HEK293 (cell line): ENCODE data around the gene KCNK2.

Experiments used
- CTCF ChIA-PET: fragments of 350-600 bp; formaldehyde crosslinking; extraction: SDS; loops from one replicate; lab custom pipeline; 2021; ENCODE audit warnings: antibody characterized with exemption; lab: Yijun Ruan, JAX
- POLR2A ChIA-PET: fragments of 300-600 bp; formaldehyde crosslinking; extraction: SDS; loops from one replicate; lab custom pipeline; 2020; ENCODE audit warnings: antibody characterized with exemption, inconsistent platforms; lab: Yijun Ruan, JAX
- H3K27ac ChIP-seq: fragments of 200-500 bp; sonication (Bioruptor generic); 2 replicates; pipeline ENCODE4 v1.5.1; 2014; ENCODE audit warnings: low read depth, low read length, control low read depth, inconsistent platforms; ENCODE audit errors: extremely low read depth
- H3K36me3 ChIP-seq, 2 experiments: fragments of 200-500 bp in 1 of 2; sonication (Bioruptor generic) in 1 of 2; 1 replicate in 1 of 2; 2 replicates in 1 of 2; pipeline ENCODE4 v1.5.1; 2014 to 2017; ENCODE audit warnings: inconsistent platforms in 2 of 2, low read length in 2 of 2; ENCODE audit not compliant: control insufficient read depth in 2 of 2, insufficient read depth in 1 of 2
- H3K4me1 ChIP-seq: fragments of 200-500 bp; sonication (Bioruptor generic); 2 replicates; pipeline ENCODE4 v1.5.1; 2014; ENCODE audit warnings: mild to moderate bottlenecking, low read length, inconsistent platforms; ENCODE audit not compliant: control insufficient read depth, insufficient read depth
- H3K4me3 ChIP-seq: 2 replicates; pipeline ENCODE4 v1.5.1; 2011; ENCODE audit warnings: low read depth, mild to moderate bottlenecking, control low read depth, low read length, moderate library complexity
- H3K9me3 ChIP-seq: fragments of 200-500 bp; sonication (Bioruptor generic); 2 replicates; pipeline ENCODE4 v1.5.1; 2014; ENCODE audit warnings: low read depth, low read length, inconsistent platforms; ENCODE audit not compliant: control insufficient read depth, insufficient read depth
- AEBP2 ChIP-seq: fragments of 450-650 bp; formaldehyde crosslinking; IDR thresholded peaks from 2 replicates; pipeline ENCODE4 v1.5.1; 2016; ENCODE audit warnings: missing biosample characterization, missing genetic modification characterization, borderline replicate concordance
- BCL11B ChIP-seq: fragments of 450-650 bp; formaldehyde crosslinking; IDR thresholded peaks from 2 replicates; pipeline ENCODE4 v1.5.1; 2016; ENCODE audit warnings: low read depth, missing biosample characterization, missing genetic modification characterization
- HOXC10 ChIP-seq: sonication (generic); formaldehyde crosslinking; IDR thresholded peaks from 2 replicates; pipeline ENCODE4 v1.8.1; 2023; ENCODE audit warnings: mild to moderate bottlenecking, missing genetic modification reagents
- PRDM1 ChIP-seq: fragments of 450-650 bp; formaldehyde crosslinking; IDR thresholded peaks from 2 replicates; pipeline ENCODE4; 2016; ENCODE audit warnings: missing biosample characterization, missing genetic modification characterization
- SALL2 ChIP-seq: fragments of 450-650 bp; formaldehyde crosslinking; IDR thresholded peaks from 2 replicates; pipeline ENCODE4 v1.5.0; 2017; ENCODE audit warnings: missing biosample characterization, mild to moderate bottlenecking, missing genetic modification characterization, borderline replicate concordance
- ZBTB21 ChIP-seq: fragments of 450-650 bp; formaldehyde crosslinking; IDR thresholded peaks from 2 replicates; pipeline ENCODE4 v1.5.1; 2017; ENCODE audit warnings: missing biosample characterization, missing genetic modification characterization
- ZNF19 ChIP-seq: fragments of 450-650 bp; formaldehyde crosslinking; IDR thresholded peaks from 2 replicates; pipeline ENCODE4; 2016; ENCODE audit warnings: missing biosample characterization, missing genetic modification characterization, low read depth
- ZNF26 ChIP-seq: fragments of 450-650 bp; formaldehyde crosslinking; IDR thresholded peaks from 2 replicates; pipeline ENCODE4 v1.5.1; 2016; ENCODE audit warnings: missing biosample characterization, missing genetic modification characterization
- ZNF266 ChIP-seq: fragments of 450-650 bp; formaldehyde crosslinking; IDR thresholded peaks from 2 replicates; pipeline ENCODE4 v1.5.1; 2016; ENCODE audit warnings: missing biosample characterization, missing genetic modification characterization, low read depth
- ZNF398 ChIP-seq: fragments of 450-650 bp; formaldehyde crosslinking; IDR thresholded peaks from 2 replicates; pipeline ENCODE4 v1.5.1; 2017; ENCODE audit warnings: missing biosample characterization, missing genetic modification characterization
- ZNF596 ChIP-seq: fragments of 450-650 bp; IDR thresholded peaks from 2 replicates; pipeline ENCODE4 v1.5.0; 2018; ENCODE audit warnings: missing biosample characterization, mild to moderate bottlenecking, missing genetic modification characterization, moderate library complexity
- ZNF629 ChIP-seq: fragments of 450-650 bp; formaldehyde crosslinking; IDR thresholded peaks from 2 replicates; pipeline ENCODE4 v1.5.1; 2017; ENCODE audit warnings: missing biosample characterization, missing genetic modification characterization
- ZNF704 ChIP-seq: fragments of 450-650 bp; formaldehyde crosslinking; IDR thresholded peaks from 2 replicates; pipeline ENCODE4 v1.5.1; 2016; ENCODE audit warnings: missing biosample characterization, missing genetic modification characterization
- ZNF76 ChIP-seq: fragments of 450-650 bp; formaldehyde crosslinking; IDR thresholded peaks from 2 replicates; pipeline ENCODE4; 2016; ENCODE audit warnings: low read depth, missing biosample characterization, missing genetic modification characterization, borderline replicate concordance
- ZNF768 ChIP-seq: fragments of 450-650 bp; formaldehyde crosslinking; IDR thresholded peaks from 2 replicates; pipeline ENCODE4 v1.5.1; 2018; ENCODE audit warnings: missing biosample characterization, mild to moderate bottlenecking, missing genetic modification characterization
- TF ChIP-seq, protein P1 (sequence below): fragments of 450-650 bp; formaldehyde crosslinking; IDR thresholded peaks from 2 replicates; pipeline ENCODE4 v1.5.1; 2016; ENCODE audit warnings: missing biosample characterization, missing genetic modification characterization
- TF ChIP-seq, protein P2 (sequence below): fragments of 450-650 bp; formaldehyde crosslinking; IDR thresholded peaks from 2 replicates; pipeline ENCODE4 v1.5.1; 2016; ENCODE audit warnings: missing biosample characterization, missing genetic modification characterization
- TF ChIP-seq, protein P3 (sequence below): fragments of 450-650 bp; formaldehyde crosslinking; optimal IDR thresholded peaks from 2 replicates; pipeline ENCODE3; 2016; ENCODE audit warnings: missing biosample characterization, mild to moderate bottlenecking, missing genetic modification characterization
- TF ChIP-seq, protein P4 (sequence below): fragments of 450-650 bp; formaldehyde crosslinking; IDR thresholded peaks from 2 replicates; pipeline ENCODE4 v1.5.1; 2016; ENCODE audit warnings: missing biosample characterization, missing genetic modification characterization, borderline replicate concordance

Gene KCNK2

DNA sequence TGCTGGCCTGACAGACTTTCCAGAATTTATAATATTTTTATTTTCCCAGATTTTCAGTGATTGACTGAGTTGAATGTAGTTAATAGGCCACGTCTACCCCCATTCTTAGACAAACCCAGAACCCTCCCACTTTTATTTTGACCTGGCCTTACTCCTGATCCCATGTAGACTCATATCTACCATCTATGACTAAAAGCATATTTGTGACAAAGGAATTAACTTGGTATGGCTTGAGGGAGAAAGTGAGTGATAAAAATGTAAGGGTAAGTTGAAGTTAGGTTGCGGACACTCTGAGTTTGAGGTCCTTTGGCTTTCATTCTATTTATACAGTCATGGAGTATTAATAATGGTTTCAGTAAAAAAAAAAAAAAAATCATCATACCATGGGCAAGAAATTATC lies 168.4 kb downstream of the KCNK2 start (continued):
- TF ChIP-seq ZNF398 (tag by site-specific recombination): no peak

- CTCF ChIA-PET: no interaction called here
Measured at GRCh38 chr1:215251428-215251827, 168.9 kb downstream of the KCNK2 start.

More at GRCh38 chr1:215251428-215251827, 168.9 kb downstream of the KCNK2 start:
- Histone ChIP-seq H3K4me3 (no peak overlapping the region), H3K9me3 (no peaks in the 10 kb centered on the region), H3K4me1 (no peaks in the 10 kb centered on the region), H3K27ac (no peak overlapping the region), H3K36me3 (no peaks in the 10 kb centered on the region)
- POLR2A ChIA-PET: no interaction called here
- TF ChIP-seq PRDM1: no peak
- no peak for TF ChIP-seq ZNF768 (tag by site-specific recombination)
- no peak for TF ChIP-seq ZBTB21 (tag by site-specific recombination)
- TF ChIP-seq ZNF76 (tag by site-specific recombination): no peak
- TF ChIP-seq ZNF629 (tag by site-specific recombination): no peak
- TF ChIP-seq, protein P1, sequence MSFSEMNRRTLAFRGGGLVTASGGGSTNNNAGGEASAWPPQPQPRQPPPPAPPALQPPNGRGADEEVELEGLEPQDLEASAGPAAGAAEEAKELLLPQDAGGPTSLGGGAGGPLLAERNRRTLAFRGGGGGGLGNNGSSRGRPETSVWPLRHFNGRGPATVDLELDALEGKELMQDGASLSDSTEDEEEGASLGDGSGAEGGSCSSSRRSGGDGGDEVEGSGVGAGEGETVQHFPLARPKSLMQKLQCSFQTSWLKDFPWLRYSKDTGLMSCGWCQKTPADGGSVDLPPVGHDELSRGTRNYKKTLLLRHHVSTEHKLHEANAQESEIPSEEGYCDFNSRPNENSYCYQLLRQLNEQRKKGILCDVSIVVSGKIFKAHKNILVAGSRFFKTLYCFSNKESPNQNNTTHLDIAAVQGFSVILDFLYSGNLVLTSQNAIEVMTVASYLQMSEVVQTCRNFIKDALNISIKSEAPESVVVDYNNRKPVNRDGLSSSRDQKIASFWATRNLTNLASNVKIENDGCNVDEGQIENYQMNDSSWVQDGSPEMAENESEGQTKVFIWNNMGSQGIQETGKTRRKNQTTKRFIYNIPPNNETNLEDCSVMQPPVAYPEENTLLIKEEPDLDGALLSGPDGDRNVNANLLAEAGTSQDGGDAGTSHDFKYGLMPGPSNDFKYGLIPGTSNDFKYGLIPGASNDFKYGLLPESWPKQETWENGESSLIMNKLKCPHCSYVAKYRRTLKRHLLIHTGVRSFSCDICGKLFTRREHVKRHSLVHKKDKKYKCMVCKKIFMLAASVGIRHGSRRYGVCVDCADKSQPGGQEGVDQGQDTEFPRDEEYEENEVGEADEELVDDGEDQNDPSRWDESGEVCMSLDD (tag by site-specific recombination): no peak
- TF ChIP-seq BCL11B: no peak
- TF ChIP-seq SALL2: no peak
- no peak for TF ChIP-seq ZNF266 (tag by site-specific recombination)
- no peak for TF ChIP-seq ZNF26 (tag by site-specific recombination)
- TF ChIP-seq, protein P2, sequence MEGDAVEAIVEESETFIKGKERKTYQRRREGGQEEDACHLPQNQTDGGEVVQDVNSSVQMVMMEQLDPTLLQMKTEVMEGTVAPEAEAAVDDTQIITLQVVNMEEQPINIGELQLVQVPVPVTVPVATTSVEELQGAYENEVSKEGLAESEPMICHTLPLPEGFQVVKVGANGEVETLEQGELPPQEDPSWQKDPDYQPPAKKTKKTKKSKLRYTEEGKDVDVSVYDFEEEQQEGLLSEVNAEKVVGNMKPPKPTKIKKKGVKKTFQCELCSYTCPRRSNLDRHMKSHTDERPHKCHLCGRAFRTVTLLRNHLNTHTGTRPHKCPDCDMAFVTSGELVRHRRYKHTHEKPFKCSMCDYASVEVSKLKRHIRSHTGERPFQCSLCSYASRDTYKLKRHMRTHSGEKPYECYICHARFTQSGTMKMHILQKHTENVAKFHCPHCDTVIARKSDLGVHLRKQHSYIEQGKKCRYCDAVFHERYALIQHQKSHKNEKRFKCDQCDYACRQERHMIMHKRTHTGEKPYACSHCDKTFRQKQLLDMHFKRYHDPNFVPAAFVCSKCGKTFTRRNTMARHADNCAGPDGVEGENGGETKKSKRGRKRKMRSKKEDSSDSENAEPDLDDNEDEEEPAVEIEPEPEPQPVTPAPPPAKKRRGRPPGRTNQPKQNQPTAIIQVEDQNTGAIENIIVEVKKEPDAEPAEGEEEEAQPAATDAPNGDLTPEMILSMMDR: no peak
- TF ChIP-seq ZNF596: no peak
- TF ChIP-seq, protein P3, sequence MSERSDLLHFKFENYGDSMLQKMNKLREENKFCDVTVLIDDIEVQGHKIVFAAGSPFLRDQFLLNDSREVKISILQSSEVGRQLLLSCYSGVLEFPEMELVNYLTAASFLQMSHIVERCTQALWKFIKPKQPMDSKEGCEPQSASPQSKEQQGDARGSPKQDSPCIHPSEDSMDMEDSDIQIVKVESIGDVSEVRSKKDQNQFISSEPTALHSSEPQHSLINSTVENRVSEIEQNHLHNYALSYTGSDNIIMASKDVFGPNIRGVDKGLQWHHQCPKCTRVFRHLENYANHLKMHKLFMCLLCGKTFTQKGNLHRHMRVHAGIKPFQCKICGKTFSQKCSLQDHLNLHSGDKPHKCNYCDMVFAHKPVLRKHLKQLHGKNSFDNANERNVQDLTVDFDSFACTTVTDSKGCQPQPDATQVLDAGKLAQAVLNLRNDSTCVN (tag by site-specific recombination): no peak
- TF ChIP-seq ZNF19 (tag by site-specific recombination): no peak
- TF ChIP-seq HOXC10 (CRISPR knock-in tag): no peak
- no peak for TF ChIP-seq ZNF704 (tag by site-specific recombination)
- TF ChIP-seq AEBP2 (tag by site-specific recombination): no peak
- TF ChIP-seq, protein P4, sequence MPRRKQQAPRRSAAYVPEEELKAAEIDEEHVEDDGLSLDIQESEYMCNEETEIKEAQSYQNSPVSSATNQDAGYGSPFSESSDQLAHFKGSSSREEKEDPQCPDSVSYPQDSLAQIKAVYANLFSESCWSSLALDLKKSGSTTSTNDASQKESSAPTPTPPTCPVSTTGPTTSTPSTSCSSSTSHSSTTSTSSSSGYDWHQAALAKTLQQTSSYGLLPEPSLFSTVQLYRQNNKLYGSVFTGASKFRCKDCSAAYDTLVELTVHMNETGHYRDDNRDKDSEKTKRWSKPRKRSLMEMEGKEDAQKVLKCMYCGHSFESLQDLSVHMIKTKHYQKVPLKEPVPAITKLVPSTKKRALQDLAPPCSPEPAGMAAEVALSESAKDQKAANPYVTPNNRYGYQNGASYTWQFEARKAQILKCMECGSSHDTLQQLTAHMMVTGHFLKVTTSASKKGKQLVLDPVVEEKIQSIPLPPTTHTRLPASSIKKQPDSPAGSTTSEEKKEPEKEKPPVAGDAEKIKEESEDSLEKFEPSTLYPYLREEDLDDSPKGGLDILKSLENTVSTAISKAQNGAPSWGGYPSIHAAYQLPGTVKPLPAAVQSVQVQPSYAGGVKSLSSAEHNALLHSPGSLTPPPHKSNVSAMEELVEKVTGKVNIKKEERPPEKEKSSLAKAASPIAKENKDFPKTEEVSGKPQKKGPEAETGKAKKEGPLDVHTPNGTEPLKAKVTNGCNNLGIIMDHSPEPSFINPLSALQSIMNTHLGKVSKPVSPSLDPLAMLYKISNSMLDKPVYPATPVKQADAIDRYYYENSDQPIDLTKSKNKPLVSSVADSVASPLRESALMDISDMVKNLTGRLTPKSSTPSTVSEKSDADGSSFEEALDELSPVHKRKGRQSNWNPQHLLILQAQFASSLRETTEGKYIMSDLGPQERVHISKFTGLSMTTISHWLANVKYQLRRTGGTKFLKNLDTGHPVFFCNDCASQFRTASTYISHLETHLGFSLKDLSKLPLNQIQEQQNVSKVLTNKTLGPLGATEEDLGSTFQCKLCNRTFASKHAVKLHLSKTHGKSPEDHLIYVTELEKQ (tag by site-specific recombination): no peak
